CD4-positive, alpha-beta T cell treated with Interleukin-17A for 4 hours (primary cell): ENCODE results near the gene HEATR5A.
"Not testable (repeated sequence)": the region's sequence is repeated elsewhere in the genome, so short reads cannot be mapped to it uniquely, and the experiment has no call there.

Source experiments
- DNase-seq: peaks from one replicate; pipeline ENCODE4 v3.0.0-alpha.2; 2020; ENCODE audit warnings: mixed read lengths

HEATR5A gene

DNA sequence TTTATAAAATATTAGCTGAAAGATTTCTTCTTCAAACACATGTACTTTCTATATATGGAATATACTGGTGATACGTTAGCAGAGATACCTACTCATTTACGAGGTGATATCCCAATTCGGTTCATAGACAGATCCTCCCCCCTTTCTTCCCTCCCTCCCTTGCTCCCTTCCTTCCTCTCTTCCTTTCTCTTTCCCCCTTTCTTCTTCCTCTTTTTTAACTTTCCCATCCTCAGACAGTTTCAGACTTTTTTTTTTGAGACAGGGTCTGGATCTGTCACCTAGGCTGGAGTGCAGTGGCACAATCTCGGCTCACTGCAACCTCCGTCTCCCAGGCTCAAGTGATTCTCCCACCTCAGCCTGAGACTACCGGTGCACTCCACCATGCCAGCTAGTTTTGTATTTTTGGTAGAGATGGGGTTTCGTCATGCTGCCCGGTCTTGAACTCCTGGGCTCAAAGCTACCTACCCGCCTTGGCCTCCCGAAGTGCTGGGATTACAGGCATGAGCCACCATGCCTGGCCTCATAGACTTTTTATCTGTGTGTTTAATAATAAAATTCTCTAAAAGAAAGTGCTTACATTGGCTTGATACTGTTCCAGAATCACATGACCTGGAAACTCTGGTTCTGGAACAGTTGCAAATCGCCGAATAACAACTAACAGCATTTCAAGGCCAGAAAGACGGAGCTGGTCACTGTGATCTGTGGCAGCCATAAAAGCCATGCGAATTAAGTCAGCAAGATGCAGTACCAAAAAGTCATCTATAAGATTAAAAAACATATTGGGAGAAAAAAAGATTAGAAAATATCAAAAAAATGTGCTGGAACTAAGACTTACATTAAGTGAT lies 99.2 kb downstream of the HEATR5A start:
- DNase-seq: no peak

DNA sequence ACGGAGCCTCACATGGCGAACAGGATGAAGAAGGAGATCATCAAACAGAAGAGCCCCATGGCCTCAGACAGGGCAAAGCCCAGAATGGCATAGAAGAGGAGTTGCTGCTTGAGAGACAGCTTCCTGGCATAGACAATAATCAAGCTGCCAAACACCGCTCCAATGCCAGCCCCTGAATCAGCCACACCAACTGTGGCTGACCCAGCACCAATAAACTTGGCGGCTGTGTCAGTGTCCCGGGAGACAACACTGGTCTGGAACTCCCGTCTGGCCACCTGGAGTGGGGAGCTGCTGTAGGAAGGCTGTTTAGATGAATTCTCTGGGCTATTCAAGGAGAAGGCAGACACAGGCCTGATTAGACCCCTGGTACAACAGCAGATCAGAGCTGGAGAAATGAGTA lies 100.1 kb downstream of the HEATR5A start:
- DNase-seq: no peak

DNA sequence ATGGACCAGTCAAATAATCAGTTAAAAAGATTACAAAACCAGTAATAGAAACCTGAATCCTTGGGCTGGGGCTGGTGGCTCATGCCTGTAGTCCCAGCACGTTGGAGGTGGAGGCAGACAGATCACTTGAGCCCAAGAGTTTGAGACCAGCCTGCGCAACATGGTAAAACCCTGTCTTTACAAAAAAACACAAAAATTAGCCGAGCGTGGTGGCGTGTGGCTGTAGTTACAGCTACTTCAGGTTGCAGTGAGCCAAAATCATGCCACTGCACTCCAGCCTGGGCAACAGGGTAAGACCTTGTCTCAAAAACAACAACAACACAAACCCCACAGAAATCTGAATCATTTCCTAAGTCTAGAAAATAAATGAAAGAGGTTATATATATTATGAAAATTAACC lies 100.6 kb downstream of the HEATR5A start:
- DNase-seq: no peak

DNA sequence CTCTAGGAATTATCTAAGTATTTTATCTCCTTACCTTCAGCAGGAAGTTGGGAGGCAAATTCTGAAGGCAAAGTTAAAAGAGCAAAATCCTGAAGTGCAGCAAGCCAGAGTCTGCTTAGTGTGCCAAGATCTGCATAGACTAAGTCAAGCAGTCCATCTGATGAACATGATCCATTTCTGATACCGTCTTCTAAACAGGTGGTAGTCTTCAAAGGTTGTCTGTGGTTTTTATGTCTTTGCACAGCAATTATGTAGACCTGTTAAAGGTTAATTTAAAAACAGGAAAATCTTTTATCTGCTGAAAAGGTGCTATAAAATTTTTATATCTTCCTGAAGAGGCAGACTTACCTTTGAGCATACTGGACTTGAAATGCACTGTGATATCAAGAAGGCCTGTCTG lies 107.4 kb downstream of the HEATR5A start:
- no peak for DNase-seq

DNA sequence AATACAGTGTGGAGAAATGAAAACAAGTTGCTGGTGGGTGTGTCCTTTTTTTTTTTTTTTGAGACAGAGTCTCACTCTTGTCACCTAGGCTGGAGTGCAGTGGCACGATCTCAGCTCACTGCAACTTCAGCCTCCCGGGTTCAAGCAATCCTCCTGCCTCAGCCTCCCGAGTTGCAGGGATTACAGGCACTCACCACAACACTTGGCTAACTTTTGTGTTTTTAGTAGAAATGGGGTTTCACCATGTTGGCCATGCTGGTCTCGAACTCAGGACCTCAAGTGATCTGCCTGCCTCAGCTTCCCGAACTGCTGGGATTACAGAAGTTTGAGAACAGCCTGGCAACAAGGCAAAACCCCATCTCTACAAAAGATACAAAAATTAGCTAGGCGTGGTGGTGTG lies 108.0 kb downstream of the HEATR5A start:
- not testable (repeated sequence) for DNase-seq

DNA sequence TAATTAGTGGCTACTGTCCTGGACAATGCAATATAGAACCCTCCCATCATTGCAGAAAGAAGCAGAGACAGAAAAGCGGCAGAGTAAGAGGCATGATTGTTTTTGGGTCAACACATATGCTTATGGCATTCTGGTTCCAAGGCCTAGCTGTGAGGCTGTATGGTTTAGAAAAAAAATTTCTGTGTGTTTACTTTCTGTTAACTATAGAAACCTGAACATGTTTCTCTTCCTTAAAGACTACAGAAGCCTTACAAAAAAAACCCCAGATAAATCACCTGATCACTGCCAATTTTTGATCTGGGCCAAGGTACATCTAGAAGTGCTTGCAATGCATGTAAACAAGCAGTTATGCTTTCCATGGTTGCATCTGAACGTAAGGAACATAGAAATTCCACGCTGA lies 112.7 kb downstream of the HEATR5A start:
- no peak for DNase-seq

DNA sequence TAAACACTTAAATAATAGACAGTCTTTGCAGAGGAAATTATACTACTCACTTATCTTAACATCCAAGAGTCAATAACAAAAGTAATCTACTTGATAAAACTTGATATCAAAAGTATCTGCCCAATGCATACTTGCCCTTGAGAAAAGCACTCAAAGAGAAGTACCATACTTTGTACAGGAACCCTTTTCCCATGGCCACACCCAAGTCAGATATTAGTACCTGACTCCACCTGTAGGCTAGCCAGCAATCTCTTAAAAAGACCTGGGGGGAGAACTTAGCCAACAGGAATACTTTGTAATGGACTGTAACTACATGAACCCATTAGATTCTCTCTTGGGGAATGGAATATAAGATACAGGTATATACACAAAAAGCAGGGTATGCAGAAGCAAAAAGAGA lies 113.2 kb downstream of the HEATR5A start:
- DNase-seq: no peak

DNA sequence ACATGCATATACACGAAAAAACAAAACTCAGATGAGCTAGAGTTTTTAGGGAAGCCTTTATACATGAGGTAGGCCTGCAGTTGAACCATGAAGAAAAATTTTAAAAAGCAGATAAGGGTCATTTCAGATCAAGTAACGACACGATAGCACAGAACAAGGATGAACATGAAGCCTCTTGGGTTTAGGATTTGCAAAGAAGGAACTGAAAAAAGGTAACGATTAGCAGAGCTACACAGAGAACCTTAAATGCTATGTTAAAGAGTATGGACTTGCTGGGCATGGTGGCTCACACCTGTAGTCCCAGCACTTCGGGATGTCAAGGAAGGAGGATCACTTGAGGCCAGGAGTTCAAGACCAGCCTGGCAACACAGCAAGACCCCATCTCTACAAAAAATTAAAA lies 116.7 kb downstream of the HEATR5A start:
- DNase-seq: no peak

DNA sequence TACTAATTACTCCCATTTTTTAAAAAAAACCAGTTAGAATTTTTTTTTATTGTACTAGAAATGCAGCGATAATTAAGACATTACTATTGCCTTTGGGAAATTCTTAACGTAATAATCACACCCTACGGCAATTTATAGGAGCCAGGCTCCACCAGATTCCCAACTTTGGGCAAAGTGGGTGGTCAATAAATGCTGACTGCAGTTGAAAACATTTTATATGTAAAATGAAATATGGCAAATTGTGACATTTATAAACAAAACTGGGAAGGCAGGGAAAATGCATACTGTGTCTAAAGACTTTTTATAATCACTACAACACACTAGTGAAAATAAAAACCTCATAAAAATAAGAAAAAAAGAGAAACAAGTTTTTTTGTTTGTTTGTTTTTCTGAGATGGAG lies 119.5 kb downstream of the HEATR5A start:
- no peak for DNase-seq

DNA sequence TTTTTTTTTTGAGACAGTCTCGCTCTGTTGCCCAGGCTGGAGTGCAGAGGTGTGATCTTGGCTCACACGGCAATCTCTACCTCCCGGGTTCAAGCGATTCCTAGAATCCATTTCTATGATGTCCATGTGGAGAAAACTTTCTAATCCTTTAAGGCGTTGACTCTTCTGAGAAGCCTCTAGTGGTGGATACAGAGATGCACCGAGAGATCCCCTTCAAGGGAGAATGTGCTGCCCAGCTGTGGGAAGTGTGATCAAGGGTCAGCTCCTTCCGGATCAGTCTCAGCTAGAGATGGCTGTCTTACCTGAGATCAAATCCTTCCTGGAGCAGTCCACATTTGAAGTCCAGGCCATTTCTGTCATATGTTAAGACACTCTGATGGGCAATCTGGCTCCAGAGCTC lies 120.1 kb downstream of the HEATR5A start:
- no peak for DNase-seq

DNA sequence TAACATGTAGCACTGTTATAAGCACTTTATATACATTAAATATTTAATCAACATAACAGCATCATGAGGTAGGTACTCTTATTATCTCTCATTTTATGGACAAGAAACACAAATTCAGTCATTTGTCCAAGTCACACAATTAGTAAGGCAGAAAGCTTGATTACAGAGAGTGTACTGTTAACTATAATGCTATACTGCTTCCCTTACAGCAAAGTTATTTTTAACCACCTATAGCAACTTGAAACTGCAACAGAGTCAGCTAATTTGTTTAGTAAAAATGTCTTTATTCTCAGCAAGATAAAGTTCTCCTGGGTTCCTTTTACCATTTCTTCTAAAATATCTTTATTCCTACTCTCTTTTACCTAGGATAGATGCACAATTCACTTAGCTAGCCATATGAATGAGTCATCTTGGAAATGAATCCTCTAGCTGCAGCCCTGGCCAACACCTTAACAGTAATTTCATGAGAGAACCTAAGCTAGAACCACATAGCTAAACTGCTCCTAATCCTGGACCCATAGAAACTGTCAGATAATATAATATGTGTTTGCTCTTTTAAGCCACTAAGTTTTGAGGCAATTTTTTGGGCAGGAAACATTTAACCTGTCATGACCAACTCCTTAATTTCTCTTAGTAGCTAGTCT lies 122.5 kb downstream of the HEATR5A start:
- DNase-seq: no peak

DNA sequence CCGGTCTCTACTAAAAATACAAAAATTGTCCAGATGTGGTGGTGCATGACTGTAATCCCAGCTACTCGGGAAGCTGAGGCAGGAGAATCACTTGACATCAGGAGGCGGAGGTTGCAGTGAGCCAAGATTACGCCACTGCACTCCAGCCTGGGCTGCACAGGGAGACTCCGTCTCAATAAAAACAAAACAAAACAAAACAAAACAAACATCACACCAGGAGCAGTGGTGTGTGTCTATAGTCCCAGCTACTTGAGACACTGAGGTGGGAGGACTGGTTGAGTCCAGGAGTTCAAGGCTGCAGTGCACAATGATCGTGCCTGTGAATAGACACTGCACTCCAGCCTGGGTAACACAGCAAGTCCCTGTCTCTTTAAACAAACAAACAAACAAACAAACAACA lies 123.2 kb downstream of the HEATR5A start:
- no peak for DNase-seq

DNA sequence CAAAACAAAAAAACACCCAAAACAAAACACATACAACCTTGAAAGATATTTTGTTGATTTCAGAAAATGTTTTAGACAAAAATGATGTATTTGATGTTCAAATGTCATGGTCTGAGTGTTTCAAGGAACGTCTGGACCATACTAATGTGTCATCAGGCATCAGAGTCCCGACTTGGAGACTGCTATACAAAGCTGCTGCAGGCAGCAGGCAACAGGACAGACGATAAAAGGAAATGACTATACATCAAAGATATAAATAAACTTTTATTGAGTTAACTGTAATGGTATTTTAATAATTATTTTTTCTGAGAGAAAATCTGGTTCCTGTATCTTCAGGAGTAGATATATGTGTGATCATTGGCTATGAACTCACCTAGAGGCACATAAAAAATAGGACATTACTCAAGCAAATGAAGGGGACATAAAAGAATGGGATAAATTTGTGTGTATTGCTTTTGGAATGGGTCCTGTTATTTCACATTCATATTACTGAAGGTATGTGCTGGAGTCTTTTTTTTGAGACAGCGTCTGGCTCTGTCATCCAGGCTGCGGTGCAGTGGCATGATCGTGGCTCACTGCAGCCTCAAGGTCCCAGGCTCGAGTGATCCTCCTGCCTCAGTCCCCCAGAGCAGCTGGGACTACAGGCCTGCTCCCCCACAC lies 125.5 kb downstream of the HEATR5A start:
- DNase-seq: no peak

DNA sequence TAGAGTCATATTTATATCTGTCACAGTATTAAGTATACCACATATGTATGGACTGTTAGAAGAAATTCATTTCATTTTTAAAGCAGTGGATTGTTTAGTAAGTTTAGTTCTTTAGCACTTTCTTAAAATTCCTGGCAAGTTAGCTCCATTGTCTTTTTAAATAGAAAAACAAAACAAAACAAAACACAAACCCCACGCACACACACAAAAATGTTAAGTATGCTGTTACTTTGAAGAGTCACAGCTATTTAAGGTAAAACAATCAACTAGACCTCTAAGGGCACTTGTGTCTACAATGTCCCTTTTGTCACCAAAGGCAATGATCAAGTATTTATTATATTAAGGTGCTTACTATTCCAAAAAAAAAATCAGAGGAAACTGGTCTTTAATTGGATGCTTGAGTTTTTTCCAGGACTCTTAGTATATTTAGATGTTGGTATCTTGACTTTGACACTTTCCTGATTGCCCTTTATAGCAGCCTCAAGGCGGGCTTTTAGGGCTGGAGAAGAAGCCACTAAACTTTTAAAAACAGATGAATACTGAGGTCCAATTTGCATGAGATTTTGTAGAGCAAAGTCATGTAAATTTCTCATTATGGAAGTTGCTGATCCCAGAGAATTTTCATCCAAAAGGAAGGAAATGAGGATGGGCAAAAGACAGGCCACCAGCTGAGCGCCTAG lies 127.3 kb downstream of the HEATR5A start:
- DNase-seq: no peak

DNA sequence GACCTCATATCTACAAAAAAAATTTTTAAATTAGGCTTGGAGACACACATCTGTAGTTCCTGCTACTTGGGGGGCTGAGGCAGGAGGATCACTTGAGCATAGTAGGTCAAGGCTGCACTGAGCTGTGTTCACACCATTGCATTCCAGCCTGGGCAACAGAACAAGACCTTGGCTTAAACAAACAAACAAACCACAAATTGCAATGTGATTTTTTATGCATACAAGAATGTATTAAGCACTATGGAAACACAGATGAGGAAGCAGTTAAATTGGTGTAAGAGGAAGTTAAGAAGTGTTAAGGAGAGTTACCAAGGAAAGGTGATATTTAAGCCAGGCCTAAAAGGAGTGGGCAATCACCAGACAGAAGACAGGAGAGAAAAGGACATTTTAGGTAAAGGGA lies 129.1 kb downstream of the HEATR5A start:
- no peak for DNase-seq

DNA sequence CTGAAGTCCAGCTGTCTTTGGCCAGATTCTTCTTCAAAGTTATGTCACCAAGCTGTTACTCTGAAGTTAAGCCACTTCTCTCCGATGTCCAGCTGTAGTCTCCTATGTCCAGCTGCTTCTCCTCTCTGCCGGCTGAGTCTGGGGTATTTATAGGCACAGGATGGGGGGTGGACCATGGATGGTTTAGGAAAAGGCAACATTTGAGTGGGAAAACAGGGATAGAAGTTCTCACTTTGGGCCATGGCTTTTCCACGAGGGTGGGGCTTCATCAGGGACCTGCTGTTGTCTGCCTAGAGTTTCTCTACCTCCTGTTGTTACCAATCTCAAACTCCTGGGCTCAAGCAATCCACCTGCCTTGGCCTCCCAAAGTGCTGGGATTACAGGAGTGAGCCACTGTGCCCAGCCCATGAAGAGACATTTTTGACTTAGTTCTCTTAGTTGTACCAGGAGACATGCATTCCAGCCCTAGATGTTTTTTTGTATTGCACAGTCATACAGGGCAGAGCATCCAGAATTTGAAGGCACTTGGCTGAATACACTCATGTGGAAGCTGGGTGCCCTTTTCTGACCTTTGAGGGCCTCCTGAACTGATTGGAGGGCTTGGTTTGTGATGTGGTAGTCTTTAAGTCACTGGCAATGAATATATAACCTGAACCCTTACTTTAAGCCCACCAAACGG lies 132.9 kb downstream of the HEATR5A start:
- DNase-seq: no peak

DNA sequence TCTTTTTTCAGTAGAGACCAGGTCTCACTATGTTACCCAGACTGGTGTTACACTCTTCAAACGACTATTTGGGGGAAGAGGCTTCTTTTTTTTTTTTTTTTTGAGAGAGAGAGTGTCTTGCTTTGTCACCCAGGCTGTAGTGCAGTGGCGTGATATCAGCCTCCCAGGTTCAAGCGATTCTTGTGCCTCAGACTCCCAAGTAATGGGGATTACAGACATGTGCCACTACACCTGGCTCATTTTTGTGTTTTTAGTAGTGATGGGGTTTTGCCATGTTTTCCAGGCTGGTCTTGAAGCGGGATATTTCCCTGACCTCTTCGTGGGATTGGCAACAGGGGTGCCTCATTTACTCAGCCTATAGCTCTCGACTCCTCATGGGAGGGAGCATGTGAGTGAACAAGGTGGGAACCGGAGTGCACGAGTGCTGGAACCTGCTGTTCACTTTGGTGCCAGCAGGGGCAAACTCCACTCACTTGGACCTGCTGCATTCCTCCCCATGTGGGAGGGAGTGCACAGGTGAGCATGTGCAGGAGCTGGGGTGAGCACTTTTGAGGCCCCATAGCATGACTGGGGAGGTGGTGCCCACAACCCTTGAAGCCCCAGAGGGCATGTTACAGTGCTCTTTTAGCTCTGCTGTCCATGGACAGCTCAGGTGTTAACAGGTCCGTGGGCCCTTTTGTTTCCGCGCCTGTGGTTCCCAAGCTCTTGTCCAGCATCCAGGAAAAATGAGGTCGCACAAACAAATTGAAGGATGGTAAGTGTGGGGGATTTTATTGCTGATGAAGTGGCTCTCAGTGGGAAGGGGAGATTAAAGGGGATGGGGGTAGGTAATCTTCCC lies 133.7 kb downstream of the HEATR5A start:
- DNase-seq: peak; percentile 18

DNA sequence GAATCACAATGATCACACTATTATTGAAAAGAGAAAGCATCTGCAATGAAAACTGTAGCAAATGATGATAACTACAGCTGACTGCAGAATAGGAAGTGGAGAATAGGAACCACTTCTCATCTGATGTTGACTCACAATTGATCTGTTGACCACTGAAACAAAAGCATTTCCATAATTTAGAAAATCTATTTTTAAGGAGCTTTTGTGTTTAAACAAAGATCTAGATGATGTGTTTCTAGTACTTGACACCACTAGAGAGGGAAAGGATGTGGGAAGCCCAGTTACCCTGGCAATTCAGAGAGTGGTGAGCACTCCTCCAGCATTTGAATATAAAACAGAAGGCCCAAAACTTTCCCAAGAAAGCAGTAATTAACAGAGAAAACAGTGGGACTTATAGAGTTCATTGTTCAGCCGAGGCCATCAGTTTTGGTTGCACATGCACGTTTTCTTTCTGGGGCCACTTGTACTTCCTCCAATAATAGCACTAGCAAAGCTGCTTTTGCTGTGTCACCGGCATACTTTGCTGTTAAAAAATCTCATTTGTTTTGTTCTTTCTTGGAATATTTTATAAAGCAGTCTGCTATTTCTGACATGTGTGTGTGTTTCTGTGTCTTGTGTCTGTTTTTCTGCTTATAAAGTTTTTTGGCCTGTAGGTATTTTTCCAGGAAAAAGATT lies 136.6 kb downstream of the HEATR5A start:
- no peak for DNase-seq

DNA sequence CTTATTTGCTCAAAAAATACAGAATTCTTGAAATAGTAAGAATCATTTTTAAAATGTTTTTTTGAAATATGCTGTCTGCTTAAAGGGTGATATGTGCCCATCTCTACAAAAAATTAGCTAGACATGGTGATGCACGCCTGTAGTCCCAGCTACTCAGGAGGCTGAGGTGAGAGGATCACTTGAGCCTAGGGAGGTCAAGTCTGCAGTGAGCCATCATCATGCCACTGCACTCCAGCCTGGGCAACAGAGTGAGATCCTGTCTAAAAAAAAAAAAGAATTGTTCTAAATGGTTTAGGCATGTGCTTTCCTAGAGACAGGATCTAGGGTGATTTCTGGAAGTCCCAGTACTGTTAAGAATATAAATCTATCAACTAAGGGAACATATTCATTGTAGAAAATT lies 137.2 kb downstream of the HEATR5A start:
- no peak for DNase-seq

DNA sequence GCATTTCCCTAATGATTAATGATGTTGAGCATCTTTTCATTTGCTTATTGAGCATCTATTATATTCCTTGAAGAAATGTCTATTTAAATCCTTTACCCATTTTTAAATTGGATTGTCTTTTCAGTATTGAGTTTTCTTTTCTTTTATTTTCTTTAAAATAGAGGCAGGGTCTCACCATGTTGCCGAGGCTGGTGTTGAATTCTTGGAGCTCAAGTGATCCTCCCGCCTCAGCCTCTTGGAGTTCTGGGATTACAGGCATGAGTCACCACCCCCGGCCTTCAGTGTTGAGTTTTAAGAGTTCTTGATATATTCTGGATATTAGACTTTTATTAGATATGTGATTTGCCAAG lies 139.5 kb downstream of the HEATR5A start:
- DNase-seq: no peak

DNA sequence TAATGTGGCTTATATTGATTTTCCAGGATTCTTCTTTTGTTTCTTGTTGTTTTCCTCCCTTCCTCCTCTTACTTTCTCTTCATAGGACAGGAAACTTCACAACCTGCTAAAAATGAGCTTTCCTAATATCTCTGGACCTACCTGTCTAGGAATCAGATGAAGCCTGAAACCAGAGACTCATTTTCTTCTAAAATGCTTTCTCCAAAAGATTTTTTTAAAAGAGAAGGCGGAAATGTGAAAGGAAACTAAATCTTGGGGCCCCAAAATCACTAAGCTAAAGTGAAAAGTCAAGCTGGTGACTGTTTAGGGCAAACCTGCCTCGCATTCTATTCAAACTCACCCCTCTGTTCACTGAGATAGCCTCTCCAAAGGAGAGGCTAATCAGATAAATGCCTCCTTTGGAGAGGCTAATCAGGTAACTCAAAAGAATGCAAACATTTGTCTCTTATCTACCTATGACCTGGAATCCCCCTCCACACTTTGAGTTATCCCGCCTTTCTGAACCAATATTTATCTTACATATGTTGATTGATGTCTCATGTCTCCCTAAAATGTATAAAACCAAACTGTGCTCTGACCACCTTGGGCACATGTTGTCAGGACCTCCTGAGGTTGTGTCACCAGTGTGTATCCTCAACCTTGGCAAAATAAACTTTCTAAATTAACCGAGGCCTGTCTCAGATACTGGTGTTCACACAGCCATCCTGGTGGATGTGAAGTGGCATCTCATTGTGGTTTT lies 140.0 kb downstream of the HEATR5A start:
- DNase-seq: no peak
